ENCODE results near the gene EMB. TPM values are rescaled to one million over a fixed set of nuclear protein-coding genes. Genes with fewer than 3 reads are reported as not detected.
"Not testable (repeated sequence)": the region's sequence is repeated elsewhere in the genome, so short reads cannot be mapped to it uniquely, and the experiment has no call there.

EMB gene
- total and polyA plus RNA-seq, 2 of the 4 experiments (the other 2 are of a cell fraction) = 1.2 to 1.4 TPM

DNA sequence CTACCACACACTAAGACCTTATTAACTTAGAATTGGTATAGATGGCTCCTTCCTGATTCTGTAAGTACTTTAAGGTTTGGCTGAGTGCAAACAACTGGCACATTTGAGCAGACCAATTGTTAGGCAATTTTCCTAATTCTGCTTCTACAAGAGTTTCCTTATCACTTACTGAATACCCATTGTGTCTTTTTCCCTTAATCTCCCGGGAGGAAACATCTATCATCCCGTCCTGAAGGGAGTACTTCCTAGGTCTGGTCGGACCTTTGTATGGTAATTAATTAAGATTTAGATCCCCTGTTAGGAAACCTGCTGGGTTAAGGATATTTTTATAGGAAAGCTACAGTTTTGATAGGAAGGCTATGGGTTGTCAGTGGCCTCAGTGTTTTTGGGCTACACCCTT is 8.2 kb upstream of the EMB start:
- dilution Hi-C loops (cut with HindIII; ENCODE audit: low sequenced_read_pairs, unreplicated experiment); H4K8ac ChIP-seq (ENCODE audit: low read depth in 2 of 2, low read length in 2 of 2); CTCF ChIA-PET; H3K56ac ChIP-seq (ENCODE audit: extremely low read depth, insufficient read depth, low read length); H3K4ac ChIP-seq (ENCODE audit: low read depth, low read length); POLR2A ChIA-PET (ENCODE audit: unreplicated experiment); DNase-seq; H3K9me1 ChIP-seq (ENCODE audit: insufficient read depth, low read length); H4K5ac ChIP-seq (ENCODE audit: low read depth, low read length); H3K27ac ChIP-seq (ENCODE audit: insufficient read depth, low read length); intact Hi-C loops (cut with micrococcal nuclease); ATAC-seq (ENCODE audit: low read depth); H3K79me1 ChIP-seq (ENCODE audit: low read depth in 1 of 2, low read length in 2 of 2); H3K18ac ChIP-seq (ENCODE audit: low read depth, low read length); H3K27me3 ChIP-seq (ENCODE audit: control insufficient read depth, insufficient read depth, low read length); H3K4me1 ChIP-seq (ENCODE audit: control insufficient read depth, insufficient read depth, low read length); H3K36me3 ChIP-seq (ENCODE audit: control insufficient read depth, insufficient read depth, low read length); H2AK9ac ChIP-seq (replicated peaks; ENCODE audit: low read depth, low read length, poor library complexity); H2AK5ac ChIP-seq (ENCODE audit: low read depth, low read length); H3K14ac ChIP-seq (replicated peaks; ENCODE audit: low read depth, low read length); H2BK20ac ChIP-seq (ENCODE audit: low read depth, low read length); H4K20me1 ChIP-seq (ENCODE audit: insufficient read depth, low read length); BruUV-seq (replicated peaks); H2AFZ ChIP-seq (replicated peaks; ENCODE audit: low read length, poor library complexity); in situ Hi-C loops (cut with MboI; ENCODE audit: low sequenced_read_pairs); H4K91ac ChIP-seq (ENCODE audit: insufficient read depth, low read depth, low read length); H2BK5ac ChIP-seq (ENCODE audit: low read depth, low read length, poor library complexity, severe bottlenecking); H2BK15ac ChIP-seq (ENCODE audit: low read depth, low read length); H3K4me3 ChIP-seq (ENCODE audit: insufficient read depth, low read depth, low read length); H3K4me2 ChIP-seq (ENCODE audit: low read depth, low read length); H3K9me3 ChIP-seq (ENCODE audit: control insufficient read depth, insufficient read depth, low read length); H3K9ac ChIP-seq (ENCODE audit: low read depth, low read length); H3K23ac ChIP-seq (ENCODE audit: low read depth, low read length); H2BK120ac ChIP-seq (ENCODE audit: low read depth, low read length): not testable (repeated sequence)
- no CpG with 5 or more reads among the region's 3 CpGs for WGBS, 2 experiments (ENCODE audit: extremely low coverage in 2 of 2, insufficient read length in 1 of 2)

Measured in IMR-90 (cell line).